Bronchial epithelial cell (primary cell): ENCODE results near the gene BCO2. TPM values are rescaled to one million over a fixed set of nuclear protein-coding genes. Genes with fewer than 3 reads are reported as not detected.

Experiments used
- DNase-seq: peaks from one replicate; pipeline ENCODE4 v3.0.0-alpha.2; 2010; ENCODE audit warnings: low read depth
- FAIRE-seq: peaks from 2 replicates; lab custom pipeline; 2011; peaks lifted over from hg19 to GRCh38; lab: Jason Lieb, UNC
- H3K27me3 ChIP-seq: 2 replicates; pipeline ENCODE4 v1.5.1; 2011; ENCODE audit warnings: low read length; ENCODE audit not compliant: control insufficient read depth, insufficient read depth
- H3K36me3 ChIP-seq: 2 replicates; pipeline ENCODE4 v1.5.1; 2011; ENCODE audit warnings: low read length; ENCODE audit not compliant: control insufficient read depth, insufficient read depth
- H3K4me3 ChIP-seq: 2 replicates; pipeline ENCODE4 v1.5.1; 2011; ENCODE audit warnings: mild to moderate bottlenecking, low read depth, low read length, control low read depth
- total RNA-seq: library from RNA; depleted of rRNA; stranded (reverse); fragments of >200 nt; gene quantifications from 2 replicates; pipeline ENCODE4 v1.2.1, GENCODE V29; 2014
- TF ChIP-seq, protein P1 (sequence below): IDR thresholded peaks from 2 replicates; pipeline ENCODE4 v1.5.1; 2011; ENCODE audit warnings: mild to moderate bottlenecking, moderate library complexity, low read length, control low read depth, inconsistent platforms; ENCODE audit not compliant: insufficient read depth, severe bottlenecking

BCO2 gene
- total RNA-seq, 1 donor from 2014 or later, result 2.1 TPM

DNA sequence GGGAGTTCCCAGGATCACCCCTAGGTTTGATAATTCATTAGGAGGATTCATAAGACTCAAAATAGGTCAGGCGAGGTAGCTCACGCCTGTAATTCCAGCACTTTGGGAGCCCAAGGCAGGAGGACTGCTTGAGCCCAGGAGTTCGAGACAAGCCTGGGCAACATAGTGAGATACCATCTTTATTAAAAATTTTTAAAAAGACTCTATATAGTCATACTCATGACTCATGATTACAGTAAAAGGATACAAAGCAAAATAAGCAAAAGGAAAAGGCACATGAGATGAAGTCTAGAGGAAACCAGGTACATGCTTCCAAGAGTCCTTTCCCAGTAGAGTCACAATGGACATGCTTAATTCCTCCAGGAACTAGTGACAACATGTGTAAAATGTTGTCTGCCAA lies 37.0 kb downstream of the BCO2 start:
- no peak for FAIRE-seq
- DNase-seq, result peak; percentile 65
- H3K4me3 ChIP-seq, result no peak overlapping the region

DNA sequence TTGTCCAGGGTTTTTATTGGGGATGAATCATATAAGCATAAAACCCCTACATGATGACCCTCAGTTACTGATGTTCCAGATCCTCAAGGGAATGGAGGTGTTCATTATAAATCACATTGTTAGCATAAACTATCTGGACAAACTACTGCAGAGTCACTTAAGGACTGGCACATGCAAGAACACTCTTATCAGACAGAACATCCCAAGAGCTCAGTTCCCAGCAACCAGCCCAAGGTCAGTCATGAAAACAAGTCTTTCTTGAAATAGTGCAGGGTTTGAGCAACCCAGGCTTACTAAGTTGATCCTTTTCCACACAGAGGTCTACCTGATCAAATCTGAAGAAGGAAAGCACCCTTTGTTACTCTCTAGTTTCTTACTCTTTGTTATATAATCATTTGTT lies 37.4 kb downstream of the BCO2 start:
- H3K36me3 ChIP-seq, result no peaks in the 10 kb centered on the region
- no peak overlapping the region for H3K4me3 ChIP-seq
- DNase-seq (no peak), FAIRE-seq (no peak)
- no peaks in the 10 kb centered on the region for H3K27me3 ChIP-seq
- TF ChIP-seq, protein P1, sequence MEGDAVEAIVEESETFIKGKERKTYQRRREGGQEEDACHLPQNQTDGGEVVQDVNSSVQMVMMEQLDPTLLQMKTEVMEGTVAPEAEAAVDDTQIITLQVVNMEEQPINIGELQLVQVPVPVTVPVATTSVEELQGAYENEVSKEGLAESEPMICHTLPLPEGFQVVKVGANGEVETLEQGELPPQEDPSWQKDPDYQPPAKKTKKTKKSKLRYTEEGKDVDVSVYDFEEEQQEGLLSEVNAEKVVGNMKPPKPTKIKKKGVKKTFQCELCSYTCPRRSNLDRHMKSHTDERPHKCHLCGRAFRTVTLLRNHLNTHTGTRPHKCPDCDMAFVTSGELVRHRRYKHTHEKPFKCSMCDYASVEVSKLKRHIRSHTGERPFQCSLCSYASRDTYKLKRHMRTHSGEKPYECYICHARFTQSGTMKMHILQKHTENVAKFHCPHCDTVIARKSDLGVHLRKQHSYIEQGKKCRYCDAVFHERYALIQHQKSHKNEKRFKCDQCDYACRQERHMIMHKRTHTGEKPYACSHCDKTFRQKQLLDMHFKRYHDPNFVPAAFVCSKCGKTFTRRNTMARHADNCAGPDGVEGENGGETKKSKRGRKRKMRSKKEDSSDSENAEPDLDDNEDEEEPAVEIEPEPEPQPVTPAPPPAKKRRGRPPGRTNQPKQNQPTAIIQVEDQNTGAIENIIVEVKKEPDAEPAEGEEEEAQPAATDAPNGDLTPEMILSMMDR, result no peak

More for the DNA sequence above, 37.0 kb downstream of the BCO2 start:
- TF ChIP-seq, protein P1, result no peak
- Histone ChIP-seq H3K36me3 (no peaks in the 10 kb centered on the region), H3K27me3 (no peaks in the 10 kb centered on the region)

GRCh38 chr11:112213753-112214152 lies 38.4 kb downstream of the BCO2 start:
- Histone ChIP-seq H3K27me3 (no peaks in the 10 kb centered on the region), H3K36me3 (no peaks in the 10 kb centered on the region), H3K4me3 (no peak overlapping the region)
- FAIRE-seq (no peak), DNase-seq (peak; percentile 44)
- TF ChIP-seq, protein P1, result no peak

DNA sequence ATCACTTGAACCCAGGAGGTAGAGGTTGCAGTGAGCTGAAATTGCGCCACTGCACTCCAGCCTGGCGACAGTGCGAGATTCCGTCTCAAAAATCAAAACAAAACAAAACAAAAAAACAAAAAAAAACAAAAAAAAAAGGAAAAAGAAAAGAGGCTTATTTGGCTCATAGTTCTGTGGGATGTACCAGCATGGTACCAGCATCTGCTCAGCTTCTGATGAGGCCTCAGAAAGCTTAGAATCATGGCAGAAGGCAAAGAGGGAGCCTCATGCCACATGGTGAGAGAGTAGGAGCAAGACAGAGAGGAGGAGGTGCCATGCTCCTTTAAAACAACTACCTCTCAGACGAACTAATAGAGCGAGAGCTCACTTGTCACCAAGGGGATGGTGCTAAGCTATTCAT lies 40.3 kb downstream of the BCO2 start:
- Histone ChIP-seq H3K36me3 (no peaks in the 10 kb centered on the region), H3K27me3 (no peaks in the 10 kb centered on the region), H3K4me3 (no peak overlapping the region)
- TF ChIP-seq, protein P1, result no peak
- FAIRE-seq (no peak), DNase-seq (no peak)

- DNase-seq (no peak), FAIRE-seq (no peak)
- Histone ChIP-seq H3K27me3 (no peaks in the 10 kb centered on the region), H3K36me3 (no peaks in the 10 kb centered on the region), H3K4me3 (no peak overlapping the region)
- TF ChIP-seq, protein P1, result no peak
These were observed 41.3 kb downstream of the BCO2 start for GRCh38 chr11:112216561-112217105.

DNA sequence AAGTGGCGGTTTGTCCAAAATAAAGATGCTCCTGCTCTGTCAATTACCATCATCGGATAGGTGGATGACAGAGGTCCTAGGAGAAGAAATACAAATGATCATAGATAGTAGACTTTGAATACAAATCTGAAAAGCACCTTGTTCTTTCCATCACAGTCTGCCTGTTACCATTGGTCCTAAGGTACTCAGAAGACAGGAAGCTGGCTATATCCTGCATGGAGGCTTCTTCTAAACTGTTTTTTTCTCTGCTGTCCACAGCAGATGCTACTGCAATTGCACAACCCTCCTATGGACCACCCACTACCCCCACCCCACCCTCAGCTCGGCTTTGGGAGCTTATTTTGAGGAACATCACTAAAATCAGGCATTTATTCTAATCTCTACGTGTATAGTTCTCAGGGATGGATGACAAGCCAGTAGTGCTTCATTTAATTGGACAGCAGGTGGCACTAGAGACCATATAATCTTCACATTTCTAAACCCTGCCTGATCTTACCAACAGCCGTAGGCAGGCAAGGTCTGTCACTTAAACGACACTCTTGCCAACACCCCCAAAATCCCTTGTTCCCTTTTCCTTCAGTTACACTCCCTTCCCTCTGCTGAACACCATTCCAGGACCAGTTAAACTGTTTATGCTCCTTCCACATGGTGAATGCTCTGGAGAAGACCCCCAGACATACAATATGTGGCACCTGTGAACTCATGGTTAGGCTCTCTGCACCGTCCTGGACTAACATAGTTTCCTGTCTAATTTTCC lies 44.3 kb downstream of the BCO2 start:
- peak; percentile 55 for FAIRE-seq

More for the DNA sequence above, 44.3 kb downstream of the BCO2 start:
- Histone ChIP-seq H3K27me3 (no peaks in the 10 kb centered on the region), H3K4me3 (no peak overlapping the region), H3K36me3 (no peaks in the 10 kb centered on the region)
- TF ChIP-seq, protein P1, result peak; percentile 57
- DNase-seq, result peak; percentile 69
